ENCODE data around the gene DNAJC11.

DNA sequence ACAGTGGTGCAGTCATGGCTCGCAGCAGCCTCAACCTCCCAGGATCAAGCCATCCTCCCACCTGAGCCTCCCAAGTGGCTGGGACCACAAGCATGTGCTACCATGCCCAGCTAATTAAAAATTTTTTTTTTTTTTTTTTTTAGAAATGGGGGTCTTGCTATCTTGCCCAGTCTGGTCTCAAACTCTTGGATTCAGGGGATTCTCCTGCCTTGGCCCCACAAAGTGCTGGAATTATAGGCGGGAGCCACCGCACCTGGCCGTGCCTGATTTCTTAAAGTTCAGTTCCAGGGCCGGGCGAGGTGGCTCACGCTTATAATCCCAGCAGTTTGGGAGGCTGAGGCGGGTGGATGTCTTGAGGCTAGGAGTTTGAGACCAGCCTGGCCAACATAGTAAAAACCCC is 70.6 kb downstream of the DNAJC11 start:
- TF ChIP-seq GATA3 (IDR thresholded peaks at IDR 0.05; ENCODE audit: low read depth, low read length) (no peak), GATA2 (IDR thresholded peaks at IDR 0.05; ENCODE audit: low read depth, low read length) (no peak)

All from SH-SY5Y (cell line).